Neural cell (in vitro differentiated cells): ENCODE measurements around the gene ZNF552.
"Not testable (repeated sequence)": the region's sequence is repeated elsewhere in the genome, so short reads cannot be mapped to it uniquely, and the experiment has no call there.

Source experiments
- EP300 ChIP-seq: fragments of 450-650 bp; conservative IDR thresholded peaks from 2 replicates; pipeline ENCODE4 v1.6.1; 2014; ENCODE audit warnings: antibody characterized with exemption, mild to moderate bottlenecking, moderate library complexity; ENCODE audit not compliant: poor library complexity, severe bottlenecking
- EZH2 ChIP-seq: fragments of 200-600, 300-800 bp; shearing (Covaris generic), sonication (generic); IDR thresholded peaks from 2 replicates; pipeline ENCODE4 v1.6.1; 2014; ENCODE audit warnings: antibody characterized with exemption, low read length, borderline replicate concordance, mild to moderate bottlenecking; ENCODE audit not compliant: insufficient read depth, poor library complexity, severe bottlenecking
- TAF1 ChIP-seq: IDR thresholded peaks from 2 replicates; pipeline ENCODE4 v1.6.1; 2012; ENCODE audit warnings: low read depth

GRCh38 chr19:57796580-57796979, 18.1 kb downstream of the ZNF552 start:
- TF ChIP-seq TAF1, EZH2, EP300: not testable (repeated sequence)
